ENCODE results near the gene EMC10.

Gene EMC10

DNA sequence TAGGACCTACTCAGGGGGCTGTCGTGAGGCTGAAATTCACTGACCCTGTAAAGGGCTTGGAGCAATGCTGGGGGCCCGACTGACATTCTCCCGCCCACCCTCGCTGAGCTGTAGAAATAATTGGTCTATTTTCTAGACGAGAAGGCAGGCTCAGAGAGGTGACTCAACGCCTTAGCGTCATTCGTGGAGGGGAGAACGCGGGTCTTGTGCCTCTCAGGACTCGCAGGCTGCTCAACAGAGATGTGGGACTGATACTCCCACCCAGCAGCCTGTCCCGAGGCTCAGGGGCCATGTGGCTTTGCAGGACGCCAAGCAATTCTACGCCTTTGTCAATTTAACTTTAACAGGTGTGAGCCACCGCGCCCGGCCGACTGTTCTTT is 61.0 kb downstream of the EMC10 start:
- TF ChIP-seq POLR2AphosphoS5 (IDR thresholded peaks at IDR 0.05; ENCODE audit: low read depth, low read length): no peak
- TF ChIP-seq, protein P1, sequence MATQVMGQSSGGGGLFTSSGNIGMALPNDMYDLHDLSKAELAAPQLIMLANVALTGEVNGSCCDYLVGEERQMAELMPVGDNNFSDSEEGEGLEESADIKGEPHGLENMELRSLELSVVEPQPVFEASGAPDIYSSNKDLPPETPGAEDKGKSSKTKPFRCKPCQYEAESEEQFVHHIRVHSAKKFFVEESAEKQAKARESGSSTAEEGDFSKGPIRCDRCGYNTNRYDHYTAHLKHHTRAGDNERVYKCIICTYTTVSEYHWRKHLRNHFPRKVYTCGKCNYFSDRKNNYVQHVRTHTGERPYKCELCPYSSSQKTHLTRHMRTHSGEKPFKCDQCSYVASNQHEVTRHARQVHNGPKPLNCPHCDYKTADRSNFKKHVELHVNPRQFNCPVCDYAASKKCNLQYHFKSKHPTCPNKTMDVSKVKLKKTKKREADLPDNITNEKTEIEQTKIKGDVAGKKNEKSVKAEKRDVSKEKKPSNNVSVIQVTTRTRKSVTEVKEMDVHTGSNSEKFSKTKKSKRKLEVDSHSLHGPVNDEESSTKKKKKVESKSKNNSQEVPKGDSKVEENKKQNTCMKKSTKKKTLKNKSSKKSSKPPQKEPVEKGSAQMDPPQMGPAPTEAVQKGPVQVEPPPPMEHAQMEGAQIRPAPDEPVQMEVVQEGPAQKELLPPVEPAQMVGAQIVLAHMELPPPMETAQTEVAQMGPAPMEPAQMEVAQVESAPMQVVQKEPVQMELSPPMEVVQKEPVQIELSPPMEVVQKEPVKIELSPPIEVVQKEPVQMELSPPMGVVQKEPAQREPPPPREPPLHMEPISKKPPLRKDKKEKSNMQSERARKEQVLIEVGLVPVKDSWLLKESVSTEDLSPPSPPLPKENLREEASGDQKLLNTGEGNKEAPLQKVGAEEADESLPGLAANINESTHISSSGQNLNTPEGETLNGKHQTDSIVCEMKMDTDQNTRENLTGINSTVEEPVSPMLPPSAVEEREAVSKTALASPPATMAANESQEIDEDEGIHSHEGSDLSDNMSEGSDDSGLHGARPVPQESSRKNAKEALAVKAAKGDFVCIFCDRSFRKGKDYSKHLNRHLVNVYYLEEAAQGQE (IDR thresholded peaks at IDR 0.05; ENCODE audit: insufficient read depth in 1 of 2, low read depth in 2 of 2, low read length in 2 of 2): no peak
- no peak for TF ChIP-seq SIN3A (IDR thresholded peaks at IDR 0.05; ENCODE audit: borderline replicate concordance, insufficient read depth, low read length)
- TF ChIP-seq FOXP2 (optimal IDR thresholded peaks at IDR 0.05; ENCODE audit: borderline replicate concordance, extremely low read depth, extremely low read length, insufficient read depth): no peak
- no peak for TF ChIP-seq TAF1 (IDR thresholded peaks at IDR 0.05; ENCODE audit: borderline replicate concordance, insufficient read depth, low read length)

DNA sequence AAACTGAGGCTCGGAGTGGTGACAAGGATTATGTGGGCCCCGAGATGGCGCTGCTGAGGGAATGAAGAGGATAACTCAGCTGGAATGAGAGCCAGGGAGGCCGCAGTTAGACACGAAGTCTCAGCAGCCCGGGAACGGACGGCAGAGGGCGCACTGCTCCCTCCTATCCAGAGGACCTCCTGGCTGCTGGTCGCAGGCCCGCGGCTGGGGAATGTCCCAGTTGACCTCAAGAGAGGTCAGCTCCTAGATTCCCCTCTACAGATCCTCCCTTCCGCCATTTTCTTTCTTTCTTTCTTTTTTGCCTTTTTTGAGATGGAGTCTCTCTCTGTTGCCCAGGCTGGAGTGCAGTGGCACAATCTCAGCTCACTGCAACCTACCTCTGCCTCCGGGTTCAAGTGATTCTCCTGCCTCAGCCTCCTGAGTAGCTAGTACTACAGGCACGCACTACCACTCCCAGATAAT is 61.5 kb downstream of the EMC10 start:
- TF ChIP-seq, protein P1 (IDR thresholded peaks at IDR 0.05; ENCODE audit: insufficient read depth in 1 of 2, low read depth in 2 of 2, low read length in 2 of 2): no peak
- TF ChIP-seq FOXP2 (optimal IDR thresholded peaks at IDR 0.05; ENCODE audit: borderline replicate concordance, extremely low read depth, extremely low read length, insufficient read depth): no peak
- TF ChIP-seq TAF1 (IDR thresholded peaks at IDR 0.05; ENCODE audit: borderline replicate concordance, insufficient read depth, low read length): no peak
- no peak for TF ChIP-seq POLR2AphosphoS5 (IDR thresholded peaks at IDR 0.05; ENCODE audit: low read depth, low read length)
- TF ChIP-seq SIN3A (IDR thresholded peaks at IDR 0.05; ENCODE audit: borderline replicate concordance, insufficient read depth, low read length): no peak
